ENCODE results near the gene GLRB. TPM values are rescaled to one million over a fixed set of nuclear protein-coding genes. Genes with fewer than 3 reads are reported as not detected.
A peak's percentile ranks its signal among the peaks of the same experiment; 100 is the strongest.

GLRB gene
- 11.4 to 22.6 TPM (median 12.6 TPM) in 3 replicates for total RNA-seq
- long read RNA-seq, transcript GLRB-201 (10 exons, 3,126 nt), result major isoform, 34 of 51 reads
- long read RNA-seq, transcript GLRB-207 (9 exons, 2,765 nt), result minor isoform, 11 of 51 reads
- long read RNA-seq, partial matches to known transcripts, result 1 of 51 reads
- long read RNA-seq, other reads (novel, unspliced or antisense), result 4 of 51 reads

GRCh38 chr4:157075811-157076577 is at the start of gene GLRB:
TSS of gene GLRB (plus strand) at chr4:157076150. CDS start at chr4:157078025, 1,875 bp downstream.
- peaks cover 18% of the 10 kb centered on the region for H3K4me1 Mint-ChIP-seq (ENCODE audit: low read depth)
- H3K4me3 Mint-ChIP-seq (ENCODE audit: unreplicated experiment), result peak within 1 kb of the TSS; percentile 85
- H3K27ac Mint-ChIP-seq (ENCODE audit: unreplicated experiment), result peak within 1 kb of the TSS; percentile 24
- H3K27me3 Mint-ChIP-seq (ENCODE audit: low read depth), result no peaks in the 10 kb centered on the region
- no peaks in the 10 kb centered on the region for H3K9me3 Mint-ChIP-seq (ENCODE audit: low read depth)
- peak; percentile 92 for DNase-seq (ENCODE audit: low spot score)
- TF ChIP-seq, protein P1, sequence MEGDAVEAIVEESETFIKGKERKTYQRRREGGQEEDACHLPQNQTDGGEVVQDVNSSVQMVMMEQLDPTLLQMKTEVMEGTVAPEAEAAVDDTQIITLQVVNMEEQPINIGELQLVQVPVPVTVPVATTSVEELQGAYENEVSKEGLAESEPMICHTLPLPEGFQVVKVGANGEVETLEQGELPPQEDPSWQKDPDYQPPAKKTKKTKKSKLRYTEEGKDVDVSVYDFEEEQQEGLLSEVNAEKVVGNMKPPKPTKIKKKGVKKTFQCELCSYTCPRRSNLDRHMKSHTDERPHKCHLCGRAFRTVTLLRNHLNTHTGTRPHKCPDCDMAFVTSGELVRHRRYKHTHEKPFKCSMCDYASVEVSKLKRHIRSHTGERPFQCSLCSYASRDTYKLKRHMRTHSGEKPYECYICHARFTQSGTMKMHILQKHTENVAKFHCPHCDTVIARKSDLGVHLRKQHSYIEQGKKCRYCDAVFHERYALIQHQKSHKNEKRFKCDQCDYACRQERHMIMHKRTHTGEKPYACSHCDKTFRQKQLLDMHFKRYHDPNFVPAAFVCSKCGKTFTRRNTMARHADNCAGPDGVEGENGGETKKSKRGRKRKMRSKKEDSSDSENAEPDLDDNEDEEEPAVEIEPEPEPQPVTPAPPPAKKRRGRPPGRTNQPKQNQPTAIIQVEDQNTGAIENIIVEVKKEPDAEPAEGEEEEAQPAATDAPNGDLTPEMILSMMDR (IDR thresholded peaks at IDR 0.05), result peak; percentile 22
- no peaks in the 10 kb centered on the region for H3K36me3 Mint-ChIP-seq (ENCODE audit: low read depth)

DNA sequence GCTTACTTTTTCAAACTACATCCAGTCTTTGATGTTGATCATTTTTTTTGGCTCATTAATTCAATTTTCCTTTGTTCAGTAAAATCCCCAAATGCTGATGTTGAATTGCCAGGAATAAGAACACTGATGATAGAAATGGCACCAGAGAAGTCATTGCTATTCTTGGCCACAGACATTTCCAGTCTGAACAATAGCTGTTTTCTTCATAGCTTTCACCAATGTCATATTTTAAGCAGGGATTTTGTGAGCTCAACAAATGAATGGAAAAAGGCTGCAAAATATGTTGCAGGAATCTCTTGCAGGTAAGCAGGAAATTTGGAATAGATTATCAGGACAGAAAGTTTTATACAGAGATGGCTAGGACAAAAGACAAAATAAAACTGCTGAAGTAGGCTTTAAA is 40.5 kb upstream of the GLRB start:
- Mint-ChIP-seq H3K36me3 (ENCODE audit: low read depth) (no peaks in the 10 kb centered on the region), H3K9me3 (ENCODE audit: low read depth) (peaks cover 6% of the 10 kb centered on the region), H3K4me3 (ENCODE audit: unreplicated experiment) (no peak overlapping the region), H3K27me3 (ENCODE audit: low read depth) (no peaks in the 10 kb centered on the region), H3K27ac (ENCODE audit: unreplicated experiment) (no peak overlapping the region), H3K4me1 (ENCODE audit: low read depth) (no peaks in the 10 kb centered on the region)
- TF ChIP-seq, protein P1 (IDR thresholded peaks at IDR 0.05), result no peak
- DNase-seq (ENCODE audit: low spot score), result no peak

DNA sequence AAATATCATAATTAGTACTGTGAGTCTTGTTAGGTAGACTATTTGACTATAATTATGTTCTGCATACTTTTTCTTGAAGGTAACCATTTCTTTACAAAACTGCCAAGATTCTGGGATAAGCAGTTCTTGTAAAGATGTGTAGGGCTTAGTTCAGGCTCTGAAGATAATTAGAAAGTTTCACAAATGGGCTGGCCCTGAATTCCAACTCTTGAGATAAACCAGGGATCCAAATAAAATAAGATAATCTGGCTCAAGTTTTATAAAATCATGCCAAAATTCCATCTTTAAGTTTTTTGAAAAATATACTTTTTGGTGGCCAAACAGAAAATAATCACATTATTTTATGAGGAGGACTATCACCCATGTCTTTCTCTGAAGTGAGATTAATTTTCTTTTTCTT is 35.5 kb upstream of the GLRB start:
- Mint-ChIP-seq H3K36me3 (ENCODE audit: low read depth) (no peaks in the 10 kb centered on the region), H3K4me1 (ENCODE audit: low read depth) (peaks cover 9% of the 10 kb centered on the region), H3K4me3 (ENCODE audit: unreplicated experiment) (no peak overlapping the region), H3K27me3 (ENCODE audit: low read depth) (no peaks in the 10 kb centered on the region), H3K27ac (ENCODE audit: unreplicated experiment) (no peak overlapping the region), H3K9me3 (ENCODE audit: low read depth) (no peaks in the 10 kb centered on the region)
- no peak for DNase-seq (ENCODE audit: low spot score)
- TF ChIP-seq, protein P1 (IDR thresholded peaks at IDR 0.05), result no peak

DNA sequence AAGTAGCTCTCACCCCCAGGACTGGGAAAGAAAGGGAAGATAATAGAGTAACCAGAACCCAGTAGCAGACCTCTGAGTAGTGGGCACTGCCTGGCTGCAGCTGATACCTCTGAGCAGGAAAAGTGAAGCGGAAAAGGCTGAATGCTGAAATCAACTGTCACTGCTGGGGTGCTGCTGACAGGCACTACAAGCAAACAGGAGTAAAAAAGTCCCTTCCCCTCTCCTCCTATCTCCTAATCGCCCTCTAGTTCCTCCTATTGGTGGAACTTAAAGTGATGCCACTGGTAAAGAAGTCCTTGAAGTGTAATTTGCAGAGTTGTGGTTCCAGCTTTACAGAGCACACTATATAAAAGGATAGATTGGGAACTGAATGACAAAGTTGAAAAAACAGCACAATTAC is 32.8 kb upstream of the GLRB start:
- no peaks in the 10 kb centered on the region for H3K36me3 Mint-ChIP-seq (ENCODE audit: low read depth)
- TF ChIP-seq, protein P1 (IDR thresholded peaks at IDR 0.05), result peak; percentile 64
- no peak for DNase-seq (ENCODE audit: low spot score)
- H3K4me3 Mint-ChIP-seq (ENCODE audit: unreplicated experiment), result no peak overlapping the region
- H3K9me3 Mint-ChIP-seq (ENCODE audit: low read depth), result no peaks in the 10 kb centered on the region
- H3K4me1 Mint-ChIP-seq (ENCODE audit: low read depth), result peaks cover 13% of the 10 kb centered on the region
- no peaks in the 10 kb centered on the region for H3K27me3 Mint-ChIP-seq (ENCODE audit: low read depth)
- no peak overlapping the region for H3K27ac Mint-ChIP-seq (ENCODE audit: unreplicated experiment)

- Mint-ChIP-seq H3K9me3 (ENCODE audit: low read depth) (no peaks in the 10 kb centered on the region), H3K36me3 (ENCODE audit: low read depth) (no peaks in the 10 kb centered on the region), H3K4me1 (ENCODE audit: low read depth) (peaks cover 13% of the 10 kb centered on the region), H3K27ac (ENCODE audit: unreplicated experiment) (no peak overlapping the region), H3K4me3 (ENCODE audit: unreplicated experiment) (no peak overlapping the region), H3K27me3 (ENCODE audit: low read depth) (no peaks in the 10 kb centered on the region)
- TF ChIP-seq, protein P1 (IDR thresholded peaks at IDR 0.05), result peak; percentile 90
- no peak for DNase-seq (ENCODE audit: low spot score)
These were observed 30.3 kb upstream of the GLRB start for GRCh38 chr4:157045507-157046127.

All from chondrocyte (in vitro differentiated cells).